Osteocyte (in vitro differentiated cells): ENCODE results near the gene DTL. TPM values are rescaled to one million over a fixed set of nuclear protein-coding genes. Genes with fewer than 3 reads are reported as not detected.

Experiments used
- DNase-seq: peaks from one replicate; pipeline ENCODE4 v3.0.0; 2021; ENCODE audit warnings: mixed read lengths; ENCODE audit not compliant: unreplicated experiment; ENCODE audit errors: extremely low spot score
- H3K27ac Mint-ChIP-seq: one replicate; pipeline ENCODE4 v1.8.0; 2021; ENCODE audit warnings: mild to moderate bottlenecking, mixed read lengths; ENCODE audit not compliant: unreplicated experiment
- H3K27me3 Mint-ChIP-seq: one replicate; pipeline ENCODE4 v1.8.0; 2021; ENCODE audit warnings: mixed read lengths; ENCODE audit not compliant: unreplicated experiment
- H3K36me3 Mint-ChIP-seq: one replicate; pipeline ENCODE4 v1.8.0; 2021; ENCODE audit warnings: mixed read lengths; ENCODE audit not compliant: unreplicated experiment
- H3K4me1 Mint-ChIP-seq: one replicate; pipeline ENCODE4 v1.8.0; 2021; ENCODE audit warnings: mixed read lengths; ENCODE audit not compliant: unreplicated experiment
- H3K4me3 Mint-ChIP-seq: one replicate; pipeline ENCODE4 v1.8.0; 2021; ENCODE audit warnings: mild to moderate bottlenecking, moderate library complexity, mixed read lengths; ENCODE audit not compliant: unreplicated experiment
- H3K9me3 Mint-ChIP-seq: one replicate; pipeline ENCODE4 v1.8.0; 2021; ENCODE audit warnings: mixed read lengths; ENCODE audit not compliant: unreplicated experiment
- CTCF ChIP-seq: fragments of 200-600 bp; sonication (generic); IDR thresholded peaks from 2 replicates; pipeline ENCODE4 v1.5.0; 2021; ENCODE audit warnings: antibody characterized with exemption, mild to moderate bottlenecking, moderate library complexity
- total RNA-seq: library from RNA; stranded (reverse); gene quantifications from 2 replicates; pipeline ENCODE4 v1.2.1, GENCODE V29; 2021

Gene DTL
- total RNA-seq, 1 donor from 2014 or later = 6.7 TPM

GRCh38 chr1:212101251-212101650, 65.7 kb downstream of the DTL start:
- H3K4me1 Mint-ChIP-seq = peaks cover 7% of the 10 kb centered on the region
- H3K9me3 Mint-ChIP-seq = peaks cover 10% of the 10 kb centered on the region
- H3K36me3 Mint-ChIP-seq = peaks cover 9% of the 10 kb centered on the region
- DNase-seq = no peak
- H3K4me3 Mint-ChIP-seq = no peak overlapping the region
- H3K27me3 Mint-ChIP-seq = no peaks in the 10 kb centered on the region
- no peak for TF ChIP-seq CTCF
- H3K27ac Mint-ChIP-seq = no peak overlapping the region

GRCh38 chr1:212101735-212102134, 66.2 kb downstream of the DTL start:
- Mint-ChIP-seq H3K4me3 (no peak overlapping the region), H3K27me3 (no peaks in the 10 kb centered on the region), H3K9me3 (peaks cover 8% of the 10 kb centered on the region), H3K36me3 (peaks cover 9% of the 10 kb centered on the region), H3K27ac (no peak overlapping the region), H3K4me1 (peaks cover 7% of the 10 kb centered on the region)
- DNase-seq = no peak
- TF ChIP-seq CTCF = no peak

- no peak for DNase-seq
- H3K27ac Mint-ChIP-seq = no peak overlapping the region
- no peak overlapping the region for H3K4me3 Mint-ChIP-seq
- no peak for TF ChIP-seq CTCF
- no peaks in the 10 kb centered on the region for H3K36me3 Mint-ChIP-seq
- no peaks in the 10 kb centered on the region for H3K27me3 Mint-ChIP-seq
- no peaks in the 10 kb centered on the region for H3K9me3 Mint-ChIP-seq
- peaks cover 2% of the 10 kb centered on the region for H3K4me1 Mint-ChIP-seq
Measured at GRCh38 chr1:212104586-212105325, 69.2 kb downstream of the DTL start.

- Mint-ChIP-seq H3K27me3 (no peaks in the 10 kb centered on the region), H3K9me3 (no peaks in the 10 kb centered on the region), H3K36me3 (no peaks in the 10 kb centered on the region), H3K4me1 (peaks cover 2% of the 10 kb centered on the region), H3K27ac (no peak overlapping the region), H3K4me3 (no peak overlapping the region)
- DNase-seq = no peak
- TF ChIP-seq CTCF = no peak
Measured at GRCh38 chr1:212106286-212106792, 70.8 kb downstream of the DTL start.

- Mint-ChIP-seq H3K4me1 (peaks cover 2% of the 10 kb centered on the region), H3K27me3 (no peaks in the 10 kb centered on the region), H3K36me3 (no peaks in the 10 kb centered on the region), H3K27ac (no peak overlapping the region), H3K9me3 (no peaks in the 10 kb centered on the region), H3K4me3 (no peak overlapping the region)
- DNase-seq = no peak
- no peak for TF ChIP-seq CTCF
Measured at GRCh38 chr1:212107481-212107880, 71.9 kb downstream of the DTL start.
